ENCODE measurements around the gene LEMD1. TPM values are rescaled to one million over a fixed set of nuclear protein-coding genes. Genes with fewer than 3 reads are reported as not detected.
"Not testable (repeated sequence)": the region's sequence is repeated elsewhere in the genome, so short reads cannot be mapped to it uniquely, and the experiment has no call there.

The LEMD1 gene
- total and polyA plus RNA-seq, 2 experiments from 2014 or later = not detected

DNA sequence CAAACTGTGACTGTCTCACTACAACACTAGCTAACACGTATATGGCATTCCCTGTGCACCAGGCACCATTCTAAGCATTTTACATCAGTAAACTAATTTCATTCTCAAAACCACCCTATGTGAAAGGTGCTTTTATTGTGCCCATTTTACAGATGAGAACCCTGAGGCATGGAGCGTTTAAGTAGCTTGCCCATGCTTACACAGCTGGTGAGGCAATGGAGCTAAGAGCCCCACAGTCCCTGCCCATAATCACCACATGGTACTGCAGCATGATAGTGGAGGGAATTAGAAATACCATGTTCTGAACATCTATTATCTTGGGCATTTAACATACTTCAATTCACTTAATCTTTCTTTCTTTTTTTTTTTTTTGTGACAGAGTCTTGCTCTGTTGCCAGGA lies 34.0 kb downstream of the LEMD1 start:
- TF ChIP-seq, protein P1, sequence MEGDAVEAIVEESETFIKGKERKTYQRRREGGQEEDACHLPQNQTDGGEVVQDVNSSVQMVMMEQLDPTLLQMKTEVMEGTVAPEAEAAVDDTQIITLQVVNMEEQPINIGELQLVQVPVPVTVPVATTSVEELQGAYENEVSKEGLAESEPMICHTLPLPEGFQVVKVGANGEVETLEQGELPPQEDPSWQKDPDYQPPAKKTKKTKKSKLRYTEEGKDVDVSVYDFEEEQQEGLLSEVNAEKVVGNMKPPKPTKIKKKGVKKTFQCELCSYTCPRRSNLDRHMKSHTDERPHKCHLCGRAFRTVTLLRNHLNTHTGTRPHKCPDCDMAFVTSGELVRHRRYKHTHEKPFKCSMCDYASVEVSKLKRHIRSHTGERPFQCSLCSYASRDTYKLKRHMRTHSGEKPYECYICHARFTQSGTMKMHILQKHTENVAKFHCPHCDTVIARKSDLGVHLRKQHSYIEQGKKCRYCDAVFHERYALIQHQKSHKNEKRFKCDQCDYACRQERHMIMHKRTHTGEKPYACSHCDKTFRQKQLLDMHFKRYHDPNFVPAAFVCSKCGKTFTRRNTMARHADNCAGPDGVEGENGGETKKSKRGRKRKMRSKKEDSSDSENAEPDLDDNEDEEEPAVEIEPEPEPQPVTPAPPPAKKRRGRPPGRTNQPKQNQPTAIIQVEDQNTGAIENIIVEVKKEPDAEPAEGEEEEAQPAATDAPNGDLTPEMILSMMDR (IDR thresholded peaks at IDR 0.05; ENCODE audit: low read depth, low read length) = no peak
- no peaks in the 10 kb centered on the region for H3K36me3 ChIP-seq
- H3K4me1 ChIP-seq (ENCODE audit: low read depth) = peaks cover 14% of the 10 kb centered on the region
- DNase-seq (ENCODE audit: low read depth in 1 of 2, low spot score in 1 of 2) = no peak
- H3K4me3 ChIP-seq = no peak overlapping the region
- no peaks in the 10 kb centered on the region for H3K27me3 ChIP-seq
- H3K27ac ChIP-seq = no peak overlapping the region
- H3K9me3 ChIP-seq (ENCODE audit: low read depth) = no peaks in the 10 kb centered on the region

DNA sequence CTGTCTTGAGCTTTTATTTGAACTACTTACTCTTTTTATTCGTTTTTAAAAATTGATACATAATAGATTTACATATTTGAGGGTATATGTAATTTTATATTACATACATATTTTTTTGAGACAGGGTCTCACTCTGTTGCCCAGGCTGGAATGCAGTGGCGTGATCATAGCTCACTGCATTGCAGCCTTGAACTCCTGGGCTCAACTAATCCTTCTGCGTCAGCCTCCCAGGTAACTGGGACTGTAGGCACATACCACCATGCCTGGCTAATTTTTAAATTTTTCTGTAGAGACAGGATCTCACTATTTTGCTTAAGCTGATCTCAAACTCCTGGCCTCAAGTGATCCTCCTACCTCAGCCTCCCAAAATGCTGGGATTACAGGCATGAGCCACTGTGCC lies 38.9 kb downstream of the LEMD1 start:
- not testable (repeated sequence) for H3K36me3 ChIP-seq; DNase-seq (ENCODE audit: low read depth in 1 of 2, low spot score in 1 of 2); H3K27ac ChIP-seq; H3K27me3 ChIP-seq; H3K4me3 ChIP-seq; H3K9me3 ChIP-seq (ENCODE audit: low read depth)
- H3K4me1 ChIP-seq (ENCODE audit: low read depth) = peaks cover 14% of the 10 kb centered on the region

DNA sequence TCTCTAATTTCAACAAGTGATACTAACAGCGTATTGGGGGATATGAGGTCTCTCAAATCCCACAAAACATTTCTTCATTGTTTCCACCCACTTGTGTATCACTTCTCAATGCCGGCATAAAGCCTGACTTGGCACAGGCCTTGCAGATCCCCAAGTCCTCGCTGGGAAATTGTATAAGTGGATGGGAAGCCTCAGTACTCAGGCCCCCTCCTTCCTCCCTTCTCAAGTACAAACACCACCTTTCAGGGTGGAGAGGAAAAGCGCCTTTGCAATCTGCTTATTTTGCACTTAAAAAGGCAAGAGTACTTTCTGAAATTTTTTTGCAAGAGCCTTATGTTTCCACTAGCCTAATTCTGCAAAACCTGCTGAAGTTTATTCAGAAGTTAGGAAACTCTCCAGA lies 39.3 kb downstream of the LEMD1 start:
- Histone ChIP-seq H3K27ac (no peak overlapping the region), H3K36me3 (no peaks in the 10 kb centered on the region), H3K4me3 (no peak overlapping the region), H3K27me3 (no peaks in the 10 kb centered on the region), H3K4me1 (ENCODE audit: low read depth) (peaks cover 14% of the 10 kb centered on the region), H3K9me3 (ENCODE audit: low read depth) (no peaks in the 10 kb centered on the region)
- DNase-seq (ENCODE audit: low read depth in 1 of 2, low spot score in 1 of 2) = no peak
- TF ChIP-seq, protein P1 (IDR thresholded peaks at IDR 0.05; ENCODE audit: low read depth, low read length) = no peak

DNA sequence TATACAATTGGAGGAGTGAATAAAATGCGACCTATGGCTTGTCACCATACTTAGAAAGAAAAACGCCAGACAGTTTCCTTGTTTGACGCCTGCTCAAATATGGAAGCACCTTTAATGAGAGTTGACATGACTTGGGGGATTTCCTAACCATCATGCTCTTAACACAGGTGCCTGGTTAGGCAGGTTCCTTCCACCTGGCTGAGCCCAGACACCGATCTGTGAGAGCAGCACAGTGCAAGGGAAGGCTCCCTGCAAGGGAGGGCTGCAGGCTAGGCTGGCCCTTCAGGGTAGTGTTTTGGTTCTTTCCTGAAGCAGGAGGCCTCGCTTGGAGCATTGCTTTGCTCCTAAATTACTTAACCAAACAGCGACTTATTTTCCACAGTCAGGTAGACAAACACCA lies 40.6 kb downstream of the LEMD1 start:
- no peaks in the 10 kb centered on the region for H3K36me3 ChIP-seq

DNA sequence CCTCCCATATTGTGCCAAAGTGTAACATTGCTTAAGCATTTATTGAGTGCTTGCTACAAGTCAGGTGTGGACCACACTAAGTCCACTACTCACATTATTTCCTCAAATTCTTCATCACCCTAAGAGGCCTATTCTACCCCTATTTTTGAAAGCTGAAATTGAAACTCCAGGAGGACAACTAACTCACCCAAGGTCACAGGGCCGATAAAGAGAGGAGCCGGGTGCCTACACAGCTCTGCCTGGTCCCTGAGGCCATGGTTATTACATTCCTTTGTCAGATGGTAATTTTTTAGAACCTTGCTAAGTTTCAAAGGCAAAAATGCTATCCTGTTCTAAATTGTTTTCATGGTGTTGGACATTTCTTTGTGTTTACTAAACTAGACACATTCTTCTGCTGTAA lies 41.0 kb downstream of the LEMD1 start:
- Histone ChIP-seq H3K36me3 (no peaks in the 10 kb centered on the region), H3K4me1 (ENCODE audit: low read depth) (peaks cover 20% of the 10 kb centered on the region), H3K27ac (no peak overlapping the region), H3K9me3 (ENCODE audit: low read depth) (no peaks in the 10 kb centered on the region), H3K4me3 (no peak overlapping the region), H3K27me3 (no peaks in the 10 kb centered on the region)
- TF ChIP-seq, protein P1 (IDR thresholded peaks at IDR 0.05; ENCODE audit: low read depth, low read length) = no peak
- DNase-seq (ENCODE audit: low read depth in 1 of 2, low spot score in 1 of 2) = no peak

More for the DNA sequence above, 40.6 kb downstream of the LEMD1 start:
- H3K27ac ChIP-seq = no peak overlapping the region
- DNase-seq (ENCODE audit: low read depth in 1 of 2, low spot score in 1 of 2) = no peak
- H3K9me3 ChIP-seq (ENCODE audit: low read depth) = no peaks in the 10 kb centered on the region
- peaks cover 18% of the 10 kb centered on the region for H3K4me1 ChIP-seq (ENCODE audit: low read depth)
- H3K27me3 ChIP-seq = no peaks in the 10 kb centered on the region
- no peak overlapping the region for H3K4me3 ChIP-seq
- TF ChIP-seq, protein P1 (IDR thresholded peaks at IDR 0.05; ENCODE audit: low read depth, low read length) = no peak

DNA sequence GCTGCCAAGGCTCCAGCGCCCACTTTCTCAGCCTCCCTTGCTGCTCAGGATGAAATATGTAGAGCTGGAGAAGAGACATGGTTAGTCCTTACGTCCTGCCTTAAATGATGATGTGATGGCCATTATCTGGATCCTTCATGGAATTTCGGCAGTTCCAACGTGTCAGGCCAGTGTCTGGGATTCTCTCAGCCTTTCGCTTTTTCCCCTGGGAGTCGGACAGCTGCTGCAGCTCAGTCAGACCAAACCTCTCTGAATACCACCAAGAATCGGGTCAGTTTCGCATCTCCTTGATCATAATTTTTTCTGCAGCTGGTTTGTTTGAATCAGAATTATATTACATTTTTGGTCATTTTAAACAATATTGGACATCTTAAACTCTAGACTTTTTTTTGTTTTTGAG lies 42.8 kb downstream of the LEMD1 start:
- Histone ChIP-seq H3K9me3 (ENCODE audit: low read depth) (no peaks in the 10 kb centered on the region), H3K36me3 (no peaks in the 10 kb centered on the region), H3K4me1 (ENCODE audit: low read depth) (peaks cover 19% of the 10 kb centered on the region), H3K27ac (no peak overlapping the region), H3K27me3 (no peaks in the 10 kb centered on the region), H3K4me3 (no peak overlapping the region)
- DNase-seq (ENCODE audit: low read depth in 1 of 2, low spot score in 1 of 2) = no peak
- TF ChIP-seq, protein P1 (IDR thresholded peaks at IDR 0.05; ENCODE audit: low read depth, low read length) = no peak

Data from cardiac muscle cell (in vitro differentiated cells and primary cell).